AG09309 (cell line): Measurements from ENCODE around the gene B3GNT5.
A peak's percentile ranks its signal among the peaks of the same experiment; 100 is the strongest.

ENCODE experiments used
- DNase-seq: peaks from one replicate; pipeline ENCODE4 v3.0.0-alpha.2; 2010; ENCODE audit warnings: low read depth
- H3K4me3 ChIP-seq: 2 replicates; pipeline ENCODE4 v1.5.1; 2011; ENCODE audit warnings: mild to moderate bottlenecking, low read depth, low read length, moderate library complexity; ENCODE audit not compliant: control insufficient read depth
- TF ChIP-seq, protein P1 (sequence below): IDR thresholded peaks from 2 replicates; pipeline ENCODE4 v1.5.1; 2011; ENCODE audit warnings: mild to moderate bottlenecking, low read depth, low read length, inconsistent platforms; ENCODE audit not compliant: insufficient read depth, control insufficient read depth; ENCODE audit errors: missing control alignments

B3GNT5 gene

DNA sequence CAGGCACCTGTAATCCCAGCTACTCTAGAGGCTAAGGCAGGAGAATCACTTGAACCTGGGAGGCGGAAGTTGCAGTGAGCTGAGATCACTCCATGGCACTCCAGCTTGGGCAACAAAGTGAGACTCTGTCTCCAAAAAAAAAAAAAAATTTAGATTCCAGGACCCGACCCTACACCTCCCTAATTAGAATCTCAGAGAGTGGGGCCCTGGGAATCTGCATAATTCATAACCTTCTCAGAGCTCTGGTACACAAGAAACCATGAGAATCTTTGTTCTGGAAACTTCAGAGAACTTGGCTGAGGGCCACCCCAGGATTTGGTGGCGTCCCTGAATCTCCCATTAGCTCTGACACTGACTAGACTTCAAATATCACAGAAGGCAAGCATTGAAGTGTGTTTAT lies 31.5 kb downstream of the B3GNT5 start:
- H3K4me3 ChIP-seq: no peak overlapping the region
- TF ChIP-seq, protein P1, sequence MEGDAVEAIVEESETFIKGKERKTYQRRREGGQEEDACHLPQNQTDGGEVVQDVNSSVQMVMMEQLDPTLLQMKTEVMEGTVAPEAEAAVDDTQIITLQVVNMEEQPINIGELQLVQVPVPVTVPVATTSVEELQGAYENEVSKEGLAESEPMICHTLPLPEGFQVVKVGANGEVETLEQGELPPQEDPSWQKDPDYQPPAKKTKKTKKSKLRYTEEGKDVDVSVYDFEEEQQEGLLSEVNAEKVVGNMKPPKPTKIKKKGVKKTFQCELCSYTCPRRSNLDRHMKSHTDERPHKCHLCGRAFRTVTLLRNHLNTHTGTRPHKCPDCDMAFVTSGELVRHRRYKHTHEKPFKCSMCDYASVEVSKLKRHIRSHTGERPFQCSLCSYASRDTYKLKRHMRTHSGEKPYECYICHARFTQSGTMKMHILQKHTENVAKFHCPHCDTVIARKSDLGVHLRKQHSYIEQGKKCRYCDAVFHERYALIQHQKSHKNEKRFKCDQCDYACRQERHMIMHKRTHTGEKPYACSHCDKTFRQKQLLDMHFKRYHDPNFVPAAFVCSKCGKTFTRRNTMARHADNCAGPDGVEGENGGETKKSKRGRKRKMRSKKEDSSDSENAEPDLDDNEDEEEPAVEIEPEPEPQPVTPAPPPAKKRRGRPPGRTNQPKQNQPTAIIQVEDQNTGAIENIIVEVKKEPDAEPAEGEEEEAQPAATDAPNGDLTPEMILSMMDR: no peak
- no peak for DNase-seq

DNA sequence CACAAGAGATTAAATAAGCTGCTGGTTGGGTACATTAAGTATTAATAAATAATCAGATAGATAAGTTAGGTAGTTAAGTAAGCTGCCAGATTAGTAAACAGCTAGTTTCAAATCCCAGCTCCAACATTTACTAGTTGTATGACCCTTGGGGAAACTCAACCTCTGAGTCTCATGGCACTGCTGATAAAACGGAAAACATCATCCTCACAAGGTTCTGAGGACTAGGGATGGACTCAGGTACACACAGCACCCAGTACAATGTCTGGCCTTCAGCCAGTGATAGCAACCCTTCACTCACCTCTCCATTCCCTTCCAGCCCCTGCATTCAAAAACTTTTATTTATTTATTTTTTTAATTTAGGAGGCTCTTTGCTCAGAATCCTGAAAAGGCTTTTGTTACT lies 32.3 kb downstream of the B3GNT5 start:
- H3K4me3 ChIP-seq: no peak overlapping the region
- no peak for DNase-seq
- TF ChIP-seq, protein P1: no peak

GRCh38 chr3:183285828-183286457 lies 32.9 kb downstream of the B3GNT5 start:
- H3K4me3 ChIP-seq: no peak overlapping the region
- TF ChIP-seq, protein P1: no peak
- DNase-seq: peak; percentile 85

GRCh38 chr3:183287301-183287971 lies 34.4 kb downstream of the B3GNT5 start:
- peak; percentile 88 for DNase-seq
- TF ChIP-seq, protein P1: no peak
- H3K4me3 ChIP-seq: no peak overlapping the region

GRCh38 chr3:183288117-183288516 lies 35.1 kb downstream of the B3GNT5 start:
- no peak overlapping the region for H3K4me3 ChIP-seq
- no peak for DNase-seq
- TF ChIP-seq, protein P1: no peak

GRCh38 chr3:183290216-183290615 lies 37.2 kb downstream of the B3GNT5 start:
- TF ChIP-seq, protein P1: no peak
- H3K4me3 ChIP-seq: no peak overlapping the region
- no peak for DNase-seq

DNA sequence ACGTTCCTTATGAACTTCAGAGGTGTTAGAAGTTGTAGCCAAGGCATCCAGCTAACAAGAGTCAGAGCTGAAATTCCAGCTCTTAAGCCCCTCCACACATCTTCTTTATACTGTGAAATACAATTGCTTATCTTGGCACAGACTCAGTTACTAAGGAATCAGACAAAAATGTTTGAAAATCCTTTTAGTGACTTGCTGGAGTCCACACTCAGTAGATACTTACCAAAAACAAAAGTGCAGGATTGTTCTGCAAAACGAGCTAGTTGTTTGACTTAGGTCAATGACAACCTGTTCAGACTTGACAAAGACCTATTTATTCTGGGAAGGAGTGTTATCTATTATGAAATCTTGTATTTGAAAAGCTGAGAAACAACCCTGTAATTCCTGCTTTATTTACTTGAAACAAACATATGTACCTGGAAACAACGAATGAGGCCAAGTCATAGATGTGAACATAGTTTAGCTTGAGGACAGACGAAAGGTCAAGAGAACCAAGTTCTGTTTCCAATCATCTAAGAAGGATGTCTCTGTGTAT lies 38.5 kb downstream of the B3GNT5 start:
- H3K4me3 ChIP-seq: no peak overlapping the region
- DNase-seq: no peak
- TF ChIP-seq, protein P1: no peak
